Prostate gland (tissue), 2 donors: ENCODE data around the gene GPRC5D.

Experiments used
- CTCF ChIP-seq, 4 experiments: fragments of 200-600 bp in 2 of 4; fragments of 450-650 bp in 2 of 4; sonication (generic) in 2 of 4; IDR thresholded peaks; 1 replicate in 3 of 4; 2 replicates in 1 of 4; pipeline ENCODE4 v1.5.1; 2016 to 2019; ENCODE audit warnings: antibody characterized with exemption in 4 of 4, mild to moderate bottlenecking in 2 of 4, moderate library complexity in 2 of 4
- POLR2AphosphoS5 ChIP-seq: sonication (generic); formaldehyde crosslinking; IDR thresholded peaks from one replicate; pipeline ENCODE4 v1.6.1; 2017; ENCODE audit warnings: antibody characterized with exemption

- TF ChIP-seq CTCF (IDR thresholded peaks at IDR 0.05) (peak in 1 of 4 experiments; percentile 24), POLR2AphosphoS5 (no peak)
Observed at GRCh38 chr12:12985817-12986408, 33.9 kb upstream of the GPRC5D start.
